Effector memory CD8-positive, alpha-beta T cell (primary cell): ENCODE data around the gene SPDEF.
A peak's percentile ranks its signal among the peaks of the same experiment; 100 is the strongest.

Source experiments
- ATAC-seq: fragments of 150-1000 bp; cut with Tn5 transposase; replicated peaks from 2 replicates; pipeline ENCODE4 v1.10.0; 2021; ENCODE audit warnings: mild to moderate bottlenecking, moderate library complexity
- DNase-seq, 3 experiments: peaks; one replicate each; pipeline ENCODE4 v3.0.0; 2021
- H3K27ac Mint-ChIP-seq, 2 donors: one replicate each; pipeline ENCODE4 v1.8.0; 2022; ENCODE audit warnings: mild to moderate bottlenecking in 2 of 2, mixed read lengths in 2 of 2, moderate library complexity in 2 of 2
- H3K27me3 Mint-ChIP-seq, 2 donors: one replicate each; pipeline ENCODE4 v1.8.0; 2022; ENCODE audit warnings: mixed read lengths in 2 of 2
- H3K36me3 Mint-ChIP-seq: one replicate; pipeline ENCODE4 v1.8.0; 2022; ENCODE audit warnings: mild to moderate bottlenecking, moderate library complexity, mixed read lengths; ENCODE audit not compliant: insufficient read depth
- H3K4me1 Mint-ChIP-seq, 2 donors: one replicate each; pipeline ENCODE4 v1.8.0; 2022; ENCODE audit warnings: low read depth in 2 of 2, mixed read lengths in 2 of 2
- H3K4me3 Mint-ChIP-seq, 2 donors: one replicate each; pipeline ENCODE4 v1.8.0; 2022; ENCODE audit warnings: mild to moderate bottlenecking in 2 of 2, mixed read lengths in 2 of 2, moderate library complexity in 2 of 2
- H3K9me3 Mint-ChIP-seq, 2 donors: one replicate each; pipeline ENCODE4 v1.8.0; 2022; ENCODE audit warnings: mixed read lengths in 2 of 2

Gene SPDEF

DNA sequence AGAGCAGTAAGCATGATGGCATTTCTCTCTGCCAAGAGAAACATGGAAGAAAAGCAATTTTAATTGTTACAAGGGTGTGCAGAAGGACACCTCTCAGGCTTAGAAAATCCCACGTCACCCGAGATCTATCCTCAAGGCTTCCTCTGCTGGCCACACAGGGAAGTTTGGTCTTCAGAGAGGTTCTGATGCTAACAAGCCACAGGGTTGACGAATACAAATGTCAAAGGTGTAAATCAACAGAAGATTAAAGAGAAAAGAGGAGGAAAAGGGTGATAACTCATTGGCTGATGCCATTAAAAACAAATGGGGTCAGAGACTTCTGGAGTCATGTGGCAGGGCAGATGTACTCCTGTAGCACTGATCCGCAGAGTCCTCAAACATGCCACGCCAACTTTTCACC is 33.6 kb upstream of the SPDEF start:
- no peak for DNase-seq
- H3K9me3 Mint-ChIP-seq = no peaks in the 10 kb centered on the region
- peaks cover 12 to 20% of the 10 kb centered on the region in 2 donors for H3K4me1 Mint-ChIP-seq
- ATAC-seq = no peak
- no peak overlapping the region for H3K4me3 Mint-ChIP-seq
- H3K36me3 Mint-ChIP-seq = peaks cover 27% of the 10 kb centered on the region
- no peaks in the 10 kb centered on the region for H3K27me3 Mint-ChIP-seq
- peak overlapping the region in 1 of 2 donors; percentile 41 for H3K27ac Mint-ChIP-seq

DNA sequence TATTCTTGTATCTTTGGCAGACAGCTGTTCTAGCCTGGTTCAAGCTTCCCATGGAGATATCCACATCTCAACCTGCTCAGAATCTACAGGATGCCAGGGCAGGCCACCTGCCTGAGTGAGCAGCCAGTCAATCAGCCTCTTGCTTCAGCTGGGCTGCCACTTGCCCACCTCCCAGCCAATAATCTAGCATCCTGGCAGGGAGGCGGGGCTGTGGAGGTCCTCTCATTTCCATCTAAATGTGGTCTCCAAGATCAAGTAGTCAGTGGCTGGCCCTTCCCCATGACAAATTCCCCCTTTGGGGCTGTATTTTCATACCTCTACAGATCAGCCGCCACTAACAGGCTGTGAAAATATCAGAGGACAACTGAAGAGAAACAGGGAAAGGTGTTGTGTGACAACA is 33.0 kb upstream of the SPDEF start:
- peaks cover 12 to 23% of the 10 kb centered on the region in 2 donors for H3K4me1 Mint-ChIP-seq
- H3K9me3 Mint-ChIP-seq = no peaks in the 10 kb centered on the region
- ATAC-seq (no peak), DNase-seq (no peak)
- H3K27ac Mint-ChIP-seq = peak overlapping the region in 1 of 2 donors; percentile 41
- no peak overlapping the region for H3K4me3 Mint-ChIP-seq
- no peaks in the 10 kb centered on the region for H3K27me3 Mint-ChIP-seq
- H3K36me3 Mint-ChIP-seq = peaks cover 27% of the 10 kb centered on the region

DNA sequence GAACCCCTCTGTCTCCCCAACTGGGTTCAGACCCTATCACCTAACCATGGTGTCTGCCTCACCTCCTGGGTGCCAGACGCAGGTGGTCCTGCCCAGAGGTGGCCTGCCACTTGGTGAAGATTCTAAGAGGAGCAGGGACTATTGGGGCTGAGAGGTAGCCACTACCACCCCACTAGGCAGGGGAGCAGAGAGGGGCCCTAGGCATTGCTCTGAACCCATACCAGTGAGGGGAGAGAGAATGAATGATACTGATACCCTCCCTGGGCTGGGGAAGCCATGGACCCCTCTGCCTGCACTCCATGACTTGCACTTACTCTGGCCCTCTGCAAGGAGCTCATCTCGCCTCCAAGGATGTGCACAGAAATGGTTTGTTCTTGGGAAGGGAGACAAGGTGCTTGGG is 31.7 kb upstream of the SPDEF start:
- Mint-ChIP-seq H3K4me3 (no peak overlapping the region), H3K27ac (peak overlapping the region in 1 of 2 donors; percentile 23), H3K9me3 (no peaks in the 10 kb centered on the region), H3K4me1 (peaks cover 8 to 23% of the 10 kb centered on the region in 2 donors), H3K27me3 (no peaks in the 10 kb centered on the region), H3K36me3 (peaks cover 27% of the 10 kb centered on the region)
- DNase-seq = no peak
- ATAC-seq = no peak

DNA sequence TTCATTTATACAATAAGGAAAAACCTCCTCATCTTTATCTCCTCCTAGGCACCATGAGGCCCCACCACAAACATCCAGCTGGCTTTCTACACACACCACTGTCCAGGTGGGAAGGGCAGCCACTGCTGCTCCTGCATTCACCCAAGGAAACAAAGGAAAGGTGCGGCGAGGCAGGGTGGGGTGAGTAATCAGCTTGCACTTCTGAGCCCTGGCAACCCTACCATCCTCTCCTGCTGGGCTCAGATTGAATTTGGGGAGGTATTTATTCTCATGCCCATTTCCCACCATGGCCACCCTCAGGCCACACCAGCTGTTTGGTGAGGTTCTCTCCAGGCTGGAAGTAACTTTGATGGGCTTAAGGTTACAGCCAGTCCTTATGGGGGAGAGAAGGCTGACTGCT is 31.2 kb upstream of the SPDEF start:
- H3K4me3 Mint-ChIP-seq = no peak overlapping the region
- peaks cover 27% of the 10 kb centered on the region for H3K36me3 Mint-ChIP-seq
- H3K27ac Mint-ChIP-seq = peak overlapping the region in 1 of 2 donors; percentile 23
- H3K9me3 Mint-ChIP-seq = no peaks in the 10 kb centered on the region
- ATAC-seq (no peak), DNase-seq (no peak)
- H3K27me3 Mint-ChIP-seq = no peaks in the 10 kb centered on the region
- peaks cover 8 to 23% of the 10 kb centered on the region in 2 donors for H3K4me1 Mint-ChIP-seq

GRCh38 chr6:34586327-34587040 is 30.4 kb upstream of the SPDEF start:
- Mint-ChIP-seq H3K9me3 (no peaks in the 10 kb centered on the region), H3K36me3 (peaks cover 27% of the 10 kb centered on the region), H3K27me3 (no peaks in the 10 kb centered on the region), H3K4me3 (no peak overlapping the region), H3K4me1 (peaks cover 3 to 16% of the 10 kb centered on the region in 2 donors), H3K27ac (peak overlapping the region; percentile 23 to 73)
- DNase-seq (no peak), ATAC-seq (no peak)

- DNase-seq = no peak
- no peaks in the 10 kb centered on the region for H3K27me3 Mint-ChIP-seq
- no peak overlapping the region for H3K4me3 Mint-ChIP-seq
- no peaks in the 10 kb centered on the region for H3K9me3 Mint-ChIP-seq
- H3K27ac Mint-ChIP-seq = peak overlapping the region; percentile 55 to 73
- peaks cover 23% of the 10 kb centered on the region for H3K36me3 Mint-ChIP-seq
- H3K4me1 Mint-ChIP-seq = peaks cover 0 to 12% of the 10 kb centered on the region in 2 donors
- ATAC-seq = no peak
Measured at GRCh38 chr6:34585512-34586061, 29.5 kb upstream of the SPDEF start.

DNA sequence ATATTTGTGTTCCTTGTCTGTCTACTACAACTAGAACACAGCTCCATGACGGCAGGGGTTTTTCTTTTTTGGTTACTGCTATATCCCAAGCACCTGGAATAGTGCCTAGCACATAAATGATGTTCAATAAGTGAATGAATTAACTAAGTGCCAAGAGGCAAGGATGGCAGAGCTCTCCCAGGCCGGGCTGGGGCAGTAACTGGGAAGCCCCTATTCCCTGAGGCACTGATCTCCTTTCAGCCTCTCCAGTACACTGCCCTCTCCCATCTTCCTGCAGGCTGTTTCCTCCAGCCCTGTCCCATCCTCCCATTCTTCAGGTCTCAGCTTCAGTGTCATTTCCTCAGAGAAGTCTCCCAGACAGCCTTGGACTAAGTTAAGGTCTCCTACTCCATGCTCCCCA is 29.0 kb upstream of the SPDEF start:
- Mint-ChIP-seq H3K9me3 (no peaks in the 10 kb centered on the region), H3K27ac (peak overlapping the region; percentile 55 to 73), H3K4me3 (no peak overlapping the region), H3K27me3 (no peaks in the 10 kb centered on the region), H3K4me1 (peaks cover 0 to 10% of the 10 kb centered on the region in 2 donors), H3K36me3 (peaks cover 23% of the 10 kb centered on the region)
- ATAC-seq (no peak), DNase-seq (no peak)

DNA sequence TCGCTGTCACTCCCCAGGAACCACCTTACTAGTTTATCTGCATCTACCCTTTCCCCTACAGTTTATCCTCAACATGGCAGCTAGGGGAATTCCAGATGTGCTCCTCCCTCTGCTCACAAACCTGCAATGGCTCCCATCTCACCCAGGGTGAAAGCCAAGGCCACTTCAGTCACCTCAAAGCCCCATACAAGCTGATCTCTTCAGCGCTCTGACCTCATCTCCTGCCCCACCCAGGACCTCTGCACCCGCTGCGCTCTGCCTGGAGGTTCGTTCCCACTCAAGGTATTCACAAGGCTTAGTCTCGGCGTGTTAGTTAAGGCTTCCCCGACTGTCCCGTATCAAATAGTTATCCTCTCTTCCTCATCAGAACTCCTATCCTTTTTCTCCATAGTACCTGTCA is 28.6 kb upstream of the SPDEF start:
- ATAC-seq (no peak), DNase-seq (no peak)
- Mint-ChIP-seq H3K27me3 (no peaks in the 10 kb centered on the region), H3K27ac (peak overlapping the region in 1 of 2 donors; percentile 73), H3K9me3 (no peaks in the 10 kb centered on the region), H3K4me3 (no peak overlapping the region), H3K4me1 (peaks cover 0 to 10% of the 10 kb centered on the region in 2 donors), H3K36me3 (peaks cover 21% of the 10 kb centered on the region)

DNA sequence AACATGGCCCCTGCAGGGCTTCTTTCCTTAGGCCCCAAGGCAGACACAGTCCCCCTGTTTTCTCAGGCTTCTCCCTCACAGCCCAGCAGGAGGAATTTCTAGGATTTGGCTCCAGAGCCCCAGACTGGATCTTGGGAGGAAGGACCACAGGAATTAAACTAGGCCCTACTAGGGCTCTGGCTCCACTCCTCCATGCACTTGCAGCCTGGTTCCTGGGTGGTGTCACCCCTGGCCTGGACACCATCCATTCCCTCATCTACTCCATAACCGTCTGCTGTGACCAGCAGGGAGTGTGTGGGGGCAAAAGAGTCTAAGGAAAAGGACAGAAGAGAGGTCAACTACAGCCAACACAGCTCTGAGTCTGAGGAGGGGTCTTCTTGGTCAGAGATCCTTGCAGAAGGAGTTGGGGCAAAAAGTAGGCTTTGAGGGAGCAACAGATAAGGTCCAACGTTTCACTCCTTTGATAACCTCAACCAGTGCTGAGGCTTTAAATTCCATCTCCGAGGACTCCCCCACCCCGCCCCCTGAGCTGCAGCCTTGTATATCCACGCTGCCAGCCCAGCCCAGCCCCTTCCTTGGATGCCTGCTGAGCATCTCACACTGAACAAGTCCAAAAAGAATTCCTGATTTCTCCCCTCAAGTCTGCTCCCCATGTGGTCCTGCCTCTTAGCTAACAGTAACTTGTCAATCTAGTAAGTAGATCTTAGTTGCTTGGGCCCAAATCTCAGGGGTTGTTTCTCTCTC is 27.9 kb upstream of the SPDEF start:
- Mint-ChIP-seq H3K4me1 (peaks cover 0 to 10% of the 10 kb centered on the region in 2 donors), H3K36me3 (peaks cover 19% of the 10 kb centered on the region), H3K27me3 (no peaks in the 10 kb centered on the region), H3K9me3 (no peaks in the 10 kb centered on the region), H3K4me3 (no peak overlapping the region), H3K27ac (no peak overlapping the region)
- ATAC-seq = no peak
- DNase-seq = no peak

DNA sequence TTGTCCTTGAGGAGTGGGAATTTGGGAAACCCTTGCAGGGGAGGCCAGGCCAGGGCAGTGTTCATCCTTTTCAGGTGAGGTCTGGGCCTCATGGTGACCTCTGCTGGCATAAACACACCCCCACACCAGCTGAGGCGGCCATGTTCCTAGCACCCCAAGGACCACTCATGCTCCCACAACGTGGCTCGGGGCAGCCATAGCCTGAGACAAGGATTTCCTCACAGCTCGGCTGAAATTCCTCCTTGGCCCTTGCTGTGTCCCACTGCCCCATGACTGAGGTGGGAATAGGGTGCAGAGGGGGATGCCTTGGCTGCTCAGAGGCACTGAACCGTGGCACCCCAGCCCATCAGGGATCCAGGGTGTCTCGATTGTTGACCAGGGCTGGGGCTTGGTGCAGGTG is 27.3 kb upstream of the SPDEF start:
- H3K4me1 Mint-ChIP-seq = peaks cover 0 to 10% of the 10 kb centered on the region in 2 donors
- no peak for DNase-seq
- H3K27me3 Mint-ChIP-seq = no peaks in the 10 kb centered on the region
- H3K27ac Mint-ChIP-seq = peak overlapping the region in 1 of 2 donors; percentile 41
- no peak overlapping the region for H3K4me3 Mint-ChIP-seq
- no peaks in the 10 kb centered on the region for H3K9me3 Mint-ChIP-seq
- no peak for ATAC-seq
- H3K36me3 Mint-ChIP-seq = peaks cover 13% of the 10 kb centered on the region

- Mint-ChIP-seq H3K27ac (no peak overlapping the region), H3K36me3 (peaks cover 7% of the 10 kb centered on the region), H3K4me1 (peaks cover under 1 to 10% of the 10 kb centered on the region in 2 donors), H3K4me3 (no peak overlapping the region), H3K27me3 (no peaks in the 10 kb centered on the region), H3K9me3 (no peaks in the 10 kb centered on the region)
- ATAC-seq (no peak), DNase-seq (no peak)
Measured at GRCh38 chr6:34581561-34581920, 25.4 kb upstream of the SPDEF start.

GRCh38 chr6:34580707-34581560 is 24.8 kb upstream of the SPDEF start:
- peaks cover 9% of the 10 kb centered on the region for H3K36me3 Mint-ChIP-seq
- H3K27ac Mint-ChIP-seq = peak overlapping the region in 1 of 2 donors; percentile 47
- no peaks in the 10 kb centered on the region for H3K27me3 Mint-ChIP-seq

More at GRCh38 chr6:34580707-34581560, 24.8 kb upstream of the SPDEF start:
- H3K4me3 Mint-ChIP-seq = no peak overlapping the region
- ATAC-seq = no peak
- H3K9me3 Mint-ChIP-seq = no peaks in the 10 kb centered on the region
- no peak for DNase-seq
- peaks cover 7 to 16% of the 10 kb centered on the region in 2 donors for H3K4me1 Mint-ChIP-seq
